HepG2 (cell line): Measurements from ENCODE around the gene L3MBTL1. TPM values are rescaled to one million over a fixed set of nuclear protein-coding genes. Genes with fewer than 3 reads are reported as not detected.

Source experiments
- AGO1 ChIP-seq: fragments of 200-400 bp; formaldehyde crosslinking; IDR thresholded peaks from 2 replicates; pipeline ENCODE4 v1.6.1; 2017; ENCODE audit warnings: mild to moderate bottlenecking, low read depth, low read length, moderate library complexity; ENCODE audit not compliant: poor library complexity, severe bottlenecking
- FOXK1 ChIP-seq: sonication (generic); formaldehyde crosslinking; IDR thresholded peaks from 2 replicates; pipeline ENCODE4 v1.4.0; 2020; ENCODE audit warnings: low read depth, missing genetic modification reagents, borderline replicate concordance
- HOXA5 ChIP-seq: sonication (generic); formaldehyde crosslinking; IDR thresholded peaks from 2 replicates; pipeline ENCODE4 v1.4.0; 2020; ENCODE audit warnings: missing genetic modification reagents
- KDM2A ChIP-seq: sonication (generic); formaldehyde crosslinking; IDR thresholded peaks from 2 replicates; pipeline ENCODE4 v1.4.0; 2020; ENCODE audit warnings: low read depth, missing genetic modification reagents, borderline replicate concordance
- SNRNP70 ChIP-seq: fragments of 200-400 bp; formaldehyde crosslinking; IDR thresholded peaks from 2 replicates; pipeline ENCODE4 v1.6.1; 2017; ENCODE audit warnings: mild to moderate bottlenecking, low read depth, low read length, moderate library complexity
- SRSF4 ChIP-seq: fragments of 200-400 bp; formaldehyde crosslinking; IDR thresholded peaks from one replicate; pipeline ENCODE4 v1.6.1; 2018; ENCODE audit warnings: mild to moderate bottlenecking, low read depth, low read length, moderate library complexity; ENCODE audit not compliant: poor library complexity, severe bottlenecking
- ZNF367 ChIP-seq: sonication (generic); formaldehyde crosslinking; IDR thresholded peaks from 2 replicates; pipeline ENCODE4 v1.4.0; 2020; ENCODE audit warnings: missing genetic modification reagents, borderline replicate concordance
- ZNF761 ChIP-seq: sonication (generic); formaldehyde crosslinking; conservative IDR thresholded peaks from 2 replicates; pipeline ENCODE4 v1.4.0; 2020; ENCODE audit warnings: mild to moderate bottlenecking, missing genetic modification reagents
- polyA plus RNA-seq, 8 experiments: library from polyadenylated mRNA; depleted of rRNA in 3 of 8; stranded (reverse) in 7 of 8; unstranded in 1 of 8; fragments of >200 nt; fragmentation: Illumina TruSeq in 4 of 8; extraction: Trizol in 4 of 8; gene quantifications; 2 replicates each; pipeline versions ENCODE4 v1.2.1 to v1.2.3, GENCODE V29; 2011 to 2016; ENCODE audit warnings: low read depth in 4 of 8, missing spikeins in 1 of 8, mixed read lengths in 1 of 8; ENCODE audit not compliant: insufficient read depth in 1 of 8
- total RNA-seq, 5 experiments: library from RNA; depleted of rRNA; stranded (reverse); fragments of >200 nt; fragmentation: Illumina TruSeq; extraction: Trizol; gene quantifications; 2 replicates each; pipeline ENCODE4 v1.2.3, GENCODE V29; 2016; ENCODE audit warnings: low read depth in 1 of 5
- TF ChIP-seq, protein P1 (sequence below): sonication (generic); formaldehyde crosslinking; IDR thresholded peaks from 2 replicates; pipeline ENCODE4 v1.4.0; 2020; ENCODE audit warnings: missing genetic modification reagents
- TF ChIP-seq, protein P2 (sequence below): sonication (generic); formaldehyde crosslinking; IDR thresholded peaks from 2 replicates; pipeline ENCODE4 v1.4.0; 2020; ENCODE audit warnings: missing genetic modification reagents
- TF ChIP-seq, protein P3 (sequence below): sonication (generic); formaldehyde crosslinking; conservative IDR thresholded peaks from 2 replicates; pipeline ENCODE4 v1.4.0; 2020; ENCODE audit warnings: missing genetic modification reagents
- TF ChIP-seq, protein P4 (sequence below): sonication (generic); formaldehyde crosslinking; IDR thresholded peaks from 2 replicates; pipeline ENCODE4 v1.4.0; 2020; ENCODE audit warnings: mild to moderate bottlenecking, missing genetic modification reagents
- TF ChIP-seq, protein P5 (sequence below), 2 experiments: IDR thresholded peaks; 2 replicates each; pipeline ENCODE4 v1.6.1; 2011 to 2012; ENCODE audit warnings: low read length in 2 of 2, borderline replicate concordance in 1 of 2, low read depth in 1 of 2, mild to moderate bottlenecking in 1 of 2, moderate library complexity in 1 of 2

The L3MBTL1 gene
- total and polyA plus RNA-seq, 2 of the 13 experiments (the other 11 are each of a cell fraction or from before 2014, with no cell fraction given), result 9.0 to 17.8 TPM

DNA sequence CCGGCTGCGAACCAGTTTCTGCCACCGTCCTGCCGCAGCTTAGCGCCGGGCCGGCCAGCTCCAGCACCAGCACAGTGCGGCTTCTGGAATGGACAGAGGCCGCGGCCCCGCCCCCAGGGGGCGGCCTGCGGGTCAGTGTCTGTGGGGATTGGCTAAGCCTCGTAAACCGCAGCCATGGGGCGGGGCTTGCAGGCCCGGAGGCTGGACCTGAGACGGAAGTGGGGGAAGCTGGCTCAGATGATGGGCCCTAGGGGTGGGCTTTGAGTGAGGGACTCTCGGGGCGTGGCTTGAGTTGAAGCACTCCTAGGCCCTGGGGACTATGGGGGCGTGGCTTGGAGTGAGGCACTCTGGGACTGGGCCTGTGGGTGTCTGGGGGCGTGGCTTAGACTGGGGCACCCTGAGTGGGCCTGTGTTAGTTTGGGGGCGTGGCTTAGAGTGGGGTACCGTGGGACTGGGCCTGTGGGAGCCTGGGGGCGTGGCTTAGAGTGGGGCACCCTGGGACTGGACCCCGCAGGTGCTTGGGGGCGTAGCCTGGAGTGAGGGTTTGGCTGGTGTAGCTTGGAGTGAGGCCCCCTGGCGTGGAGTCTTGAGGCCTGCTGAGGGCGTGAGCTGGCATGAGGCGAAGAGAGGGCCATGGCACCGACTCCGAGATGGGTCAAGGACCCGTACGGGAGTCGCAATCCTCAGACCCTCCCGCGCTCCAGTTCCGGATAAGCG is 6.6 kb downstream of the L3MBTL1 start (continued):
- TF ChIP-seq, protein P1, sequence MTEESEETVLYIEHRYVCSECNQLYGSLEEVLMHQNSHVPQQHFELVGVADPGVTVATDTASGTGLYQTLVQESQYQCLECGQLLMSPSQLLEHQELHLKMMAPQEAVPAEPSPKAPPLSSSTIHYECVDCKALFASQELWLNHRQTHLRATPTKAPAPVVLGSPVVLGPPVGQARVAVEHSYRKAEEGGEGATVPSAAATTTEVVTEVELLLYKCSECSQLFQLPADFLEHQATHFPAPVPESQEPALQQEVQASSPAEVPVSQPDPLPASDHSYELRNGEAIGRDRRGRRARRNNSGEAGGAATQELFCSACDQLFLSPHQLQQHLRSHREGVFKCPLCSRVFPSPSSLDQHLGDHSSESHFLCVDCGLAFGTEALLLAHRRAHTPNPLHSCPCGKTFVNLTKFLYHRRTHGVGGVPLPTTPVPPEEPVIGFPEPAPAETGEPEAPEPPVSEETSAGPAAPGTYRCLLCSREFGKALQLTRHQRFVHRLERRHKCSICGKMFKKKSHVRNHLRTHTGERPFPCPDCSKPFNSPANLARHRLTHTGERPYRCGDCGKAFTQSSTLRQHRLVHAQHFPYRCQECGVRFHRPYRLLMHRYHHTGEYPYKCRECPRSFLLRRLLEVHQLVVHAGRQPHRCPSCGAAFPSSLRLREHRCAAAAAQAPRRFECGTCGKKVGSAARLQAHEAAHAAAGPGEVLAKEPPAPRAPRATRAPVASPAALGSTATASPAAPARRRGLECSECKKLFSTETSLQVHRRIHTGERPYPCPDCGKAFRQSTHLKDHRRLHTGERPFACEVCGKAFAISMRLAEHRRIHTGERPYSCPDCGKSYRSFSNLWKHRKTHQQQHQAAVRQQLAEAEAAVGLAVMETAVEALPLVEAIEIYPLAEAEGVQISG (CRISPR knock-in tag), result peak; percentile 25; the same call in 1 of the 2 replicates
- TF ChIP-seq, protein P2, sequence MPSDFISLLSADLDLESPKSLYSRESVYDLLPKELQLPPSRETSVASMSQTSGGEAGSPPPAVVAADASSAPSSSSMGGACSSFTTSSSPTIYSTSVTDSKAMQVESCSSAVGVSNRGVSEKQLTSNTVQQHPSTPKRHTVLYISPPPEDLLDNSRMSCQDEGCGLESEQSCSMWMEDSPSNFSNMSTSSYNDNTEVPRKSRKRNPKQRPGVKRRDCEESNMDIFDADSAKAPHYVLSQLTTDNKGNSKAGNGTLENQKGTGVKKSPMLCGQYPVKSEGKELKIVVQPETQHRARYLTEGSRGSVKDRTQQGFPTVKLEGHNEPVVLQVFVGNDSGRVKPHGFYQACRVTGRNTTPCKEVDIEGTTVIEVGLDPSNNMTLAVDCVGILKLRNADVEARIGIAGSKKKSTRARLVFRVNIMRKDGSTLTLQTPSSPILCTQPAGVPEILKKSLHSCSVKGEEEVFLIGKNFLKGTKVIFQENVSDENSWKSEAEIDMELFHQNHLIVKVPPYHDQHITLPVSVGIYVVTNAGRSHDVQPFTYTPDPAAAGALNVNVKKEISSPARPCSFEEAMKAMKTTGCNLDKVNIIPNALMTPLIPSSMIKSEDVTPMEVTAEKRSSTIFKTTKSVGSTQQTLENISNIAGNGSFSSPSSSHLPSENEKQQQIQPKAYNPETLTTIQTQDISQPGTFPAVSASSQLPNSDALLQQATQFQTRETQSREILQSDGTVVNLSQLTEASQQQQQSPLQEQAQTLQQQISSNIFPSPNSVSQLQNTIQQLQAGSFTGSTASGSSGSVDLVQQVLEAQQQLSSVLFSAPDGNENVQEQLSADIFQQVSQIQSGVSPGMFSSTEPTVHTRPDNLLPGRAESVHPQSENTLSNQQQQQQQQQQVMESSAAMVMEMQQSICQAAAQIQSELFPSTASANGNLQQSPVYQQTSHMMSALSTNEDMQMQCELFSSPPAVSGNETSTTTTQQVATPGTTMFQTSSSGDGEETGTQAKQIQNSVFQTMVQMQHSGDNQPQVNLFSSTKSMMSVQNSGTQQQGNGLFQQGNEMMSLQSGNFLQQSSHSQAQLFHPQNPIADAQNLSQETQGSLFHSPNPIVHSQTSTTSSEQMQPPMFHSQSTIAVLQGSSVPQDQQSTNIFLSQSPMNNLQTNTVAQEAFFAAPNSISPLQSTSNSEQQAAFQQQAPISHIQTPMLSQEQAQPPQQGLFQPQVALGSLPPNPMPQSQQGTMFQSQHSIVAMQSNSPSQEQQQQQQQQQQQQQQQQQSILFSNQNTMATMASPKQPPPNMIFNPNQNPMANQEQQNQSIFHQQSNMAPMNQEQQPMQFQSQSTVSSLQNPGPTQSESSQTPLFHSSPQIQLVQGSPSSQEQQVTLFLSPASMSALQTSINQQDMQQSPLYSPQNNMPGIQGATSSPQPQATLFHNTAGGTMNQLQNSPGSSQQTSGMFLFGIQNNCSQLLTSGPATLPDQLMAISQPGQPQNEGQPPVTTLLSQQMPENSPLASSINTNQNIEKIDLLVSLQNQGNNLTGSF (CRISPR knock-in tag), result peak; percentile 64; the same call in 1 of the 2 replicates
- TF ChIP-seq, protein P3, sequence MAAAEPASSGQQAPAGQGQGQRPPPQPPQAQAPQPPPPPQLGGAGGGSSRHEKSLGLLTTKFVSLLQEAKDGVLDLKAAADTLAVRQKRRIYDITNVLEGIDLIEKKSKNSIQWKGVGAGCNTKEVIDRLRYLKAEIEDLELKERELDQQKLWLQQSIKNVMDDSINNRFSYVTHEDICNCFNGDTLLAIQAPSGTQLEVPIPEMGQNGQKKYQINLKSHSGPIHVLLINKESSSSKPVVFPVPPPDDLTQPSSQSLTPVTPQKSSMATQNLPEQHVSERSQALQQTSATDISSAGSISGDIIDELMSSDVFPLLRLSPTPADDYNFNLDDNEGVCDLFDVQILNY (CRISPR knock-in tag), result no peak
- TF ChIP-seq, protein P4, sequence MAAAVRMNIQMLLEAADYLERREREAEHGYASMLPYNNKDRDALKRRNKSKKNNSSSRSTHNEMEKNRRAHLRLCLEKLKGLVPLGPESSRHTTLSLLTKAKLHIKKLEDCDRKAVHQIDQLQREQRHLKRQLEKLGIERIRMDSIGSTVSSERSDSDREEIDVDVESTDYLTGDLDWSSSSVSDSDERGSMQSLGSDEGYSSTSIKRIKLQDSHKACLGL, result peak; percentile 31; the same call in 1 of the 2 replicates
- peak; percentile 89 for TF ChIP-seq KDM2A (CRISPR knock-in tag)
- TF ChIP-seq ZNF761, result no peak
- TF ChIP-seq, protein P5, sequence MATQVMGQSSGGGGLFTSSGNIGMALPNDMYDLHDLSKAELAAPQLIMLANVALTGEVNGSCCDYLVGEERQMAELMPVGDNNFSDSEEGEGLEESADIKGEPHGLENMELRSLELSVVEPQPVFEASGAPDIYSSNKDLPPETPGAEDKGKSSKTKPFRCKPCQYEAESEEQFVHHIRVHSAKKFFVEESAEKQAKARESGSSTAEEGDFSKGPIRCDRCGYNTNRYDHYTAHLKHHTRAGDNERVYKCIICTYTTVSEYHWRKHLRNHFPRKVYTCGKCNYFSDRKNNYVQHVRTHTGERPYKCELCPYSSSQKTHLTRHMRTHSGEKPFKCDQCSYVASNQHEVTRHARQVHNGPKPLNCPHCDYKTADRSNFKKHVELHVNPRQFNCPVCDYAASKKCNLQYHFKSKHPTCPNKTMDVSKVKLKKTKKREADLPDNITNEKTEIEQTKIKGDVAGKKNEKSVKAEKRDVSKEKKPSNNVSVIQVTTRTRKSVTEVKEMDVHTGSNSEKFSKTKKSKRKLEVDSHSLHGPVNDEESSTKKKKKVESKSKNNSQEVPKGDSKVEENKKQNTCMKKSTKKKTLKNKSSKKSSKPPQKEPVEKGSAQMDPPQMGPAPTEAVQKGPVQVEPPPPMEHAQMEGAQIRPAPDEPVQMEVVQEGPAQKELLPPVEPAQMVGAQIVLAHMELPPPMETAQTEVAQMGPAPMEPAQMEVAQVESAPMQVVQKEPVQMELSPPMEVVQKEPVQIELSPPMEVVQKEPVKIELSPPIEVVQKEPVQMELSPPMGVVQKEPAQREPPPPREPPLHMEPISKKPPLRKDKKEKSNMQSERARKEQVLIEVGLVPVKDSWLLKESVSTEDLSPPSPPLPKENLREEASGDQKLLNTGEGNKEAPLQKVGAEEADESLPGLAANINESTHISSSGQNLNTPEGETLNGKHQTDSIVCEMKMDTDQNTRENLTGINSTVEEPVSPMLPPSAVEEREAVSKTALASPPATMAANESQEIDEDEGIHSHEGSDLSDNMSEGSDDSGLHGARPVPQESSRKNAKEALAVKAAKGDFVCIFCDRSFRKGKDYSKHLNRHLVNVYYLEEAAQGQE (IDR thresholded peaks at IDR 0.05; ENCODE audit: borderline replicate concordance in 1 of 2, low read depth in 1 of 2, low read length in 2 of 2), result 0 out of 4 replicates have a peak, but pooled peaks of 1 of the 2 experiments have one; percentile 29
- TF ChIP-seq SRSF4, result no peak
- TF ChIP-seq AGO1, result peak; percentile 81
- TF ChIP-seq ZNF367 (CRISPR knock-in tag), result no peak
- TF ChIP-seq FOXK1 (CRISPR knock-in tag), result no peak
- no peak for TF ChIP-seq HOXA5 (CRISPR knock-in tag)
- TF ChIP-seq SNRNP70, result no peak
